ENCODE results near the gene C6orf118.

Gene C6orf118

GRCh38 chr6:165232731-165233488, 76.5 kb downstream of the C6orf118 start:
- no peak for TF ChIP-seq CTCF (IDR thresholded peaks at IDR 0.05; ENCODE audit: poor library complexity, severe bottlenecking)
- Histone ChIP-seq H3K4me3 (ENCODE audit: severe bottlenecking) (no peak overlapping the region), H3K27ac (ENCODE audit: poor library complexity, severe bottlenecking) (no peak overlapping the region), H3K4me1 (ENCODE audit: insufficient read depth, poor library complexity, severe bottlenecking) (no peaks in the 10 kb centered on the region), H3K27me3 (ENCODE audit: insufficient read depth, poor library complexity, severe bottlenecking) (no peaks in the 10 kb centered on the region), H3K36me3 (ENCODE audit: low read depth) (no peaks in the 10 kb centered on the region), H3K9me3 (ENCODE audit: severe bottlenecking) (peaks cover 3% of the 10 kb centered on the region)
- ATAC-seq (ENCODE audit: low read depth) = no peak
- DNase-seq (ENCODE audit: low spot score) = no peak

GRCh38 chr6:165231581-165232561, 77.5 kb downstream of the C6orf118 start:
- peak; percentile 88 for TF ChIP-seq CTCF (IDR thresholded peaks at IDR 0.05; ENCODE audit: poor library complexity, severe bottlenecking)
- no peaks in the 10 kb centered on the region for H3K4me1 ChIP-seq (ENCODE audit: insufficient read depth, poor library complexity, severe bottlenecking)
- H3K4me3 ChIP-seq (ENCODE audit: severe bottlenecking) = no peak overlapping the region
- no peaks in the 10 kb centered on the region for H3K36me3 ChIP-seq (ENCODE audit: low read depth)
- ATAC-seq (ENCODE audit: low read depth) = peak; percentile 70
- H3K27me3 ChIP-seq (ENCODE audit: insufficient read depth, poor library complexity, severe bottlenecking) = no peaks in the 10 kb centered on the region
- DNase-seq (ENCODE audit: low spot score) = no peak
- no peak overlapping the region for H3K27ac ChIP-seq (ENCODE audit: poor library complexity, severe bottlenecking)
- peaks cover 3% of the 10 kb centered on the region for H3K9me3 ChIP-seq (ENCODE audit: severe bottlenecking)

- no peak overlapping the region for H3K27ac ChIP-seq (ENCODE audit: poor library complexity, severe bottlenecking)
- DNase-seq (ENCODE audit: low spot score) = no peak
Measured at GRCh38 chr6:165231177-165231576, 78.2 kb downstream of the C6orf118 start.

More at GRCh38 chr6:165231177-165231576, 78.2 kb downstream of the C6orf118 start:
- Histone ChIP-seq H3K4me3 (ENCODE audit: severe bottlenecking) (no peak overlapping the region), H3K4me1 (ENCODE audit: insufficient read depth, poor library complexity, severe bottlenecking) (no peaks in the 10 kb centered on the region), H3K27me3 (ENCODE audit: insufficient read depth, poor library complexity, severe bottlenecking) (no peaks in the 10 kb centered on the region), H3K36me3 (ENCODE audit: low read depth) (no peaks in the 10 kb centered on the region), H3K9me3 (ENCODE audit: severe bottlenecking) (no peaks in the 10 kb centered on the region)
- no peak for ATAC-seq (ENCODE audit: low read depth)
- no peak for TF ChIP-seq CTCF (IDR thresholded peaks at IDR 0.05; ENCODE audit: poor library complexity, severe bottlenecking)

Data from RWPE2 (cell line).